ENCODE measurements around the gene SCART1. TPM values are rescaled to one million over a fixed set of nuclear protein-coding genes. Genes with fewer than 3 reads are reported as not detected.

Gene SCART1
- total and polyA plus RNA-seq, 2 donors (not counting 3 experiments of a cell fraction or from before 2014, with no cell fraction given): 0.90 to 1.0 TPM

GRCh38 chr10:133481657-133482056 lies 27.9 kb downstream of the SCART1 start:
- dilution Hi-C loops (cut with MboI; ENCODE audit: extremely low pct_ligation_motif_present, low sequenced_read_pairs) (no loop called here), intact Hi-C loops (cut with micrococcal nuclease) (no loop called here)
- Histone ChIP-seq H3K9me3 (replicated peaks; ENCODE audit: control insufficient read depth, insufficient read depth, low read length) (no peaks in the 10 kb centered on the region), H3K79me2 (ENCODE audit: control insufficient read depth, insufficient read depth, low read length) (no peaks in the 10 kb centered on the region), H3K4me2 (ENCODE audit: insufficient read depth, low read length) (no peak overlapping the region), H3K36me3 (ENCODE audit: control insufficient read depth in 2 of 2, extremely low read depth in 1 of 2, insufficient read depth in 2 of 2, low read length in 2 of 2) (no peaks in the 10 kb centered on the region), H3K27ac (ENCODE audit: insufficient read depth, low read depth, low read length) (no peak overlapping the region), H3K9me1 (replicated peaks; ENCODE audit: control insufficient read depth, extremely low read depth, insufficient read depth, low read length) (no peaks in the 10 kb centered on the region), H3K4me3 (replicated peaks in 1 of 3; ENCODE audit: insufficient read depth in 1 of 3, low read depth in 1 of 3, low read length in 3 of 3) (no peak overlapping the region), H3K4me1 (ENCODE audit: control insufficient read depth, extremely low read depth, insufficient read depth, low read length) (no peaks in the 10 kb centered on the region), H3K27me3 (ENCODE audit: control insufficient read depth in 2 of 2, insufficient read depth in 2 of 2, low read length in 2 of 2) (no peaks in the 10 kb centered on the region), H2AFZ (ENCODE audit: low read depth, low read length) (no peak overlapping the region), H3K9ac (replicated peaks; ENCODE audit: extremely low read depth, insufficient read depth, low read length) (no peak overlapping the region), H4K20me1 (replicated peaks; ENCODE audit: control insufficient read depth, extremely low read depth, insufficient read depth, low read length) (no peaks in the 10 kb centered on the region)
- POLR2A ChIA-PET: no interaction called here
- BruUV-seq (replicated peaks): no TSS peak
- no peak for FAIRE-seq
- TF ChIP-seq CTCF (IDR thresholded peaks at IDR 0.05; ENCODE audit: extremely low read depth in 1 of 2, insufficient read depth in 1 of 2, low read depth in 1 of 2, low read length in 2 of 2): no peak
- no peak for TF ChIP-seq POLR2A (IDR thresholded peaks at IDR 0.05; ENCODE audit: low read depth, low read length)
- TF ChIP-seq MYC (IDR thresholded peaks at IDR 0.05; ENCODE audit: low read depth, low read length): no peak
- TF ChIP-seq GATA2 (IDR thresholded peaks at IDR 0.05; ENCODE audit: insufficient read depth, insufficient read length, low read depth, low read length): no peak
- TF ChIP-seq POLR2AphosphoS5 (IDR thresholded peaks at IDR 0.05; ENCODE audit: insufficient read depth, low read depth, low read length): no peak
- TF ChIP-seq JUN (IDR thresholded peaks at IDR 0.05; ENCODE audit: borderline replicate concordance, insufficient read depth, insufficient read length, low read depth): no peak
- TF ChIP-seq, protein P1, sequence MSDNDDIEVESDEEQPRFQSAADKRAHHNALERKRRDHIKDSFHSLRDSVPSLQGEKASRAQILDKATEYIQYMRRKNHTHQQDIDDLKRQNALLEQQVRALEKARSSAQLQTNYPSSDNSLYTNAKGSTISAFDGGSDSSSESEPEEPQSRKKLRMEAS (IDR thresholded peaks at IDR 0.05; ENCODE audit: insufficient read depth, insufficient read length): no peak
- no peak for TF ChIP-seq FOS (IDR thresholded peaks at IDR 0.05; ENCODE audit: borderline replicate concordance, insufficient read depth, low read length)
- TF ChIP-seq EZH2 (IDR thresholded peaks at IDR 0.05; ENCODE audit: borderline replicate concordance, low read depth, low read length, severe bottlenecking): no peak
- CTCF ChIA-PET: no interaction called here
- no peak for DNase-seq (ENCODE audit: low read depth, low spot score)
